Vagina (tissue), 2 donors: ENCODE results near the gene RANBP3.

Experiments
- POLR2A ChIP-seq, 2 donors: fragments of 450-650 bp; IDR thresholded peaks; one replicate each; pipeline ENCODE4 v1.6.1; 2017; ENCODE audit warnings: antibody characterized with exemption in 2 of 2, mild to moderate bottlenecking in 2 of 2, moderate library complexity in 2 of 2
- TF ChIP-seq, protein P1 (sequence below), 3 experiments: fragments of 450-650 bp in 2 of 3; fragments of 200-600 bp in 1 of 3; sonication (generic) in 1 of 3; IDR thresholded peaks; one replicate each; pipeline ENCODE4 v1.5.1; 2017 to 2019; ENCODE audit warnings: antibody characterized with exemption in 3 of 3, mild to moderate bottlenecking in 2 of 3, moderate library complexity in 2 of 3

DNA sequence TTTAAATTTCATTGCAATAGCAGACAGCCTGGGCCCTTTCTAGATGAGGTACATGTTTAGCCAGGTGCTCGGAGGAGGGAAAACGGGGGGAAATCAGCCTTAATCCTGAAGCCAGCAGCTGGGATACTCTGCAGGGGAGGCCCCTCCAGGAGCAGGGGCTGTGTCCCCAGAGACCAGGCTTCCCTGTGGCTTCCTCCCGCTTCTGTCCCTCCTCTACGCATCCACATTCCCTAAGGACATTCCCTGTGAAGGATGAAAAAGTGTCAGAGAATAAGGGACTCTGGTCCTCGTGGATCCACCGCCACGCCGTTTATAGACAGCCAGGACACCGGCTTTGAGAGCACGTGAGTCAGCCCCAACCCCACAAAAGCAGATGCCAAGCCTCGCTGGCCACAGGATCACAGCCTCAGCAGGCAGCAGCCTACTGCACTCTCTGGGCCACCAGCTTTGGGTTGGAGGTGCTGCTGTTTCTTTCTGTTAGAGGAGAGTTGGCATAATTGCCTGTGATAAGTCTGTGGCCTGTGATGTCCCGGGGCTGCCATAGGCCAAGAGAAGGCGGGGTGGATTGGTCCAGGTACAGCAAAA, 36.7 kb upstream of the RANBP3 start:
- TF ChIP-seq, protein P1, sequence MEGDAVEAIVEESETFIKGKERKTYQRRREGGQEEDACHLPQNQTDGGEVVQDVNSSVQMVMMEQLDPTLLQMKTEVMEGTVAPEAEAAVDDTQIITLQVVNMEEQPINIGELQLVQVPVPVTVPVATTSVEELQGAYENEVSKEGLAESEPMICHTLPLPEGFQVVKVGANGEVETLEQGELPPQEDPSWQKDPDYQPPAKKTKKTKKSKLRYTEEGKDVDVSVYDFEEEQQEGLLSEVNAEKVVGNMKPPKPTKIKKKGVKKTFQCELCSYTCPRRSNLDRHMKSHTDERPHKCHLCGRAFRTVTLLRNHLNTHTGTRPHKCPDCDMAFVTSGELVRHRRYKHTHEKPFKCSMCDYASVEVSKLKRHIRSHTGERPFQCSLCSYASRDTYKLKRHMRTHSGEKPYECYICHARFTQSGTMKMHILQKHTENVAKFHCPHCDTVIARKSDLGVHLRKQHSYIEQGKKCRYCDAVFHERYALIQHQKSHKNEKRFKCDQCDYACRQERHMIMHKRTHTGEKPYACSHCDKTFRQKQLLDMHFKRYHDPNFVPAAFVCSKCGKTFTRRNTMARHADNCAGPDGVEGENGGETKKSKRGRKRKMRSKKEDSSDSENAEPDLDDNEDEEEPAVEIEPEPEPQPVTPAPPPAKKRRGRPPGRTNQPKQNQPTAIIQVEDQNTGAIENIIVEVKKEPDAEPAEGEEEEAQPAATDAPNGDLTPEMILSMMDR (IDR thresholded peaks at IDR 0.05) = no peak
- TF ChIP-seq POLR2A (IDR thresholded peaks at IDR 0.05) = no peak
